GM12872 (cell line): ENCODE measurements around the gene PRDM16.

Experiments used
- TF ChIP-seq, protein P1 (sequence below): IDR thresholded peaks from 3 replicates; pipeline ENCODE4 v1.5.1; 2011; ENCODE audit warnings: low read depth, mild to moderate bottlenecking, low read length, moderate library complexity; ENCODE audit not compliant: insufficient read depth

Gene PRDM16

GRCh38 chr1:3455670-3456448 is 386.9 kb downstream of the PRDM16 start:
- TF ChIP-seq, protein P1, sequence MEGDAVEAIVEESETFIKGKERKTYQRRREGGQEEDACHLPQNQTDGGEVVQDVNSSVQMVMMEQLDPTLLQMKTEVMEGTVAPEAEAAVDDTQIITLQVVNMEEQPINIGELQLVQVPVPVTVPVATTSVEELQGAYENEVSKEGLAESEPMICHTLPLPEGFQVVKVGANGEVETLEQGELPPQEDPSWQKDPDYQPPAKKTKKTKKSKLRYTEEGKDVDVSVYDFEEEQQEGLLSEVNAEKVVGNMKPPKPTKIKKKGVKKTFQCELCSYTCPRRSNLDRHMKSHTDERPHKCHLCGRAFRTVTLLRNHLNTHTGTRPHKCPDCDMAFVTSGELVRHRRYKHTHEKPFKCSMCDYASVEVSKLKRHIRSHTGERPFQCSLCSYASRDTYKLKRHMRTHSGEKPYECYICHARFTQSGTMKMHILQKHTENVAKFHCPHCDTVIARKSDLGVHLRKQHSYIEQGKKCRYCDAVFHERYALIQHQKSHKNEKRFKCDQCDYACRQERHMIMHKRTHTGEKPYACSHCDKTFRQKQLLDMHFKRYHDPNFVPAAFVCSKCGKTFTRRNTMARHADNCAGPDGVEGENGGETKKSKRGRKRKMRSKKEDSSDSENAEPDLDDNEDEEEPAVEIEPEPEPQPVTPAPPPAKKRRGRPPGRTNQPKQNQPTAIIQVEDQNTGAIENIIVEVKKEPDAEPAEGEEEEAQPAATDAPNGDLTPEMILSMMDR = no peak

DNA sequence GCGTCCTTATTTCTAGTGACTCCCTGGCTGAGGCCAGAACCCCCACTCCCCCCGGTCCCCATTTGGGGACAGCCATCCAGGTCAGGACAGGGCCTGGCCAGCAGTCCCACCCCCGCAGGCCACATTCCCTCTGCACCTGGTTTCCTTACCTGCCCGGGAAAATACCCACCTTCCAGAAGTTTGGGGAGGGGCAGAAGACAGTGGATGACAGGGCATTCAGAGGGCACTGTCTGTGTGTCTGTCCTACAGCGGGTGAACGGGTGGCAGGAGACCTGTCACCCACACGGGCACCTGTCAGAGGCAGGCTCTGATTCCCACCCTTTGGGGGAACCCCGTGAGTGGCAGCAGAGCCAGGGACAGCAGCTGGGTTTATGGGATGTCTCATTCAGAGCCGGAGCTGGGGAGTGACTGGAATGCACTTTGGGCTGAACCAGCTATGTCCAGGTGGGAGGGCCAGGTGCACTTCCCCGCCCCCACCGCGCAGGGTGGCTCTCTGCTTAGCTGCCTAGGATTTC is 387.5 kb downstream of the PRDM16 start:
- TF ChIP-seq, protein P1 = no peak

- TF ChIP-seq, protein P1 = no peak
These were observed 388.2 kb downstream of the PRDM16 start for GRCh38 chr1:3456964-3457909.

DNA sequence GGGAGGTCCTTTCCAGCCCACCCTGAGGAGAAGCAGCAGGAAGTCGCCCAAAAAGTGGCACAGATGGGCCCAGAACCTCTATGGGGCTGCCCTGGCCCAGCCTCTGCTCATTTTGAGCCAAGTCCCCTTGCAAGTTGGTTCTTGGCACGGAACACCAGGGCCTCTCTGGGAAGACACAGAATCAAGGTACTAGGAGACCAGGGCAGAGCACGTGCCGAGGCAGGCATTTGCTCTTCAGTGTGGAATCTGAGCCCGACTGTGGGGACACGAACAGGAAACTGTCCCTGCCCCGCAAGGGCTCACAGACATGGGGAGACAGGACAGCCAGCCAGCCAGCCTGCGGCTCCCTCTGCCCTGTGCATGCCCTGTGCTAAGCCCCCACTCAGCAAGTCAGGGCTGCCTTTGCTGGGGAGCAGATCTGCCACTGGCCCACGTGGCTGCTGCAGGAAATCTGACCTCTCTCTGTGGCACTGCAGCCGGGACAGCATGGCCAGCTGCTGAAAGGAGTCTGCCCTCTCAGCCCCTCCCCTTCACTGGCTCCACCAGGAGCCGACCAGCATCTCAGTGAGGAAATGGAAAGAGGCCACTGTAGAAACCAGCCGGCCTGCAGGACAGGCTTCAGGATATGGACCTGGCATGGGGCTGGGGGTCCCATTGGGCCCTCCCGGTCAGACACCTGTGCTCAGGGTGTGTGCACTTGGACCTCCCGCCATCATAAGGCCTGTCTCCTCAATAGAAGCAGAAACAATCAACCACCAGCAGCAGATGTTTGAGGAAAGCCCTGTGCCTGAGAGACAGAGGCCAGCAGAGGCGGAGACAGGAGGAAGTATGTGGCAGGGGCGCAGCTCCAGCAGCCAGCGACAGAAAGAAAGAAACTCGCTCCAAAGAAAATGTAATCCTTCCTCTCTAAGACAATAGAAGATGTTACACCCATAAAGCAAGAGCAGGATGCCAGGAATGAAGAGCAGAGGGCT is 389.2 kb downstream of the PRDM16 start:
- TF ChIP-seq, protein P1 = no peak

DNA sequence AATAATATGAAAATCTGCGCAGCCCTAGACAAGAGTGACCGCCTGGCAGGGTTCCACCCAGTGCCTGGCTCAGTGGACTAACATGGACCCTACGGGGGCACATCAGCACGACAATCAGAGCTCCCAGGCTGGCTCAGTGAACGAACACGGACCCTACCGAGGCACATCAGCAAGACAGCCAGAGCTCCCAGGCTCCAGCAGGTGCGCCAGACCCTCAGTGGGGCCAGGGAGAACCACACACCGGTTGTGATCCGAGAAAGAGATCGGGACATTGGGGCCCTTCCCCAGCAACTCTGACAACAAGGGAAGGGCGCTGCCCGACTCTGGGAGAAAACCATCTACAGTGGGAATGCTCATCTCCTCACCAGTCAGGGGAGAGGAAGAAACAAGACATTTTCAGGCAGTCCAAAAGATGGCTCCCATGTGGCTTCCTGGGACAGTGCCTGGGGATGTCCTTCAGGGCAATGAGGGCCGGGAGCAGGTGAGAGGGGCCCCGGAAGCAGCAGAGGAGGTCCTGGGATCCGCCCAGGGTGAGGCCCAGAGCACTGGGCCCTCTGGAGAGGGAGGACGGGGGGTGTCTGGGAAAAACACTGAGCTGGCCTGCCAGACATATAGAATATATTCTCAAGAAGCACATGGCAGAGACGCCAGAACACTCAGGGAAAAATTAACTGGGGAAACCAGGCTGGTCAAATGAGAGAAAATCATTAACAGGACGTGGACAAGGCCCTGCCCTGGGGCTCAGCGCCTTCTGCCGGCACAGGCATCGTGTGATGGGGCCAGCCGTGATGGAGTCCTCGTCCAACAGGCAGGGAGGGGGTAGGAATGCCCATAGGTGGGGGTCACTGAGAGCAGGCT is 390.3 kb downstream of the PRDM16 start:
- TF ChIP-seq, protein P1 = no peak

GRCh38 chr1:3459940-3460671 is 391.1 kb downstream of the PRDM16 start:
- TF ChIP-seq, protein P1 = no peak
